Mucosa of descending colon (tissue), 3 donors: ENCODE results near the gene ANKRD1. TPM values are rescaled to one million over a fixed set of nuclear protein-coding genes. Genes with fewer than 3 reads are reported as not detected.
"Not testable (repeated sequence)": the region's sequence is repeated elsewhere in the genome, so short reads cannot be mapped to it uniquely, and the experiment has no call there.

Experiments
- ATAC-seq: fragments of 200-7000 bp; cut with Tn5 transposase; one replicate; pipeline ENCODE4 v1.9.1; 2020; ENCODE audit warnings: mild to moderate bottlenecking, moderate library complexity
- DNase-seq, 3 donors: peaks; one replicate each; pipeline ENCODE4 v3.0.0-alpha.2; 2020
- H3K36me3 ChIP-seq: fragments of 200-600 bp; one replicate; pipeline ENCODE4 v1.8.0; 2021; ENCODE audit warnings: low read depth, mild to moderate bottlenecking
- H3K4me1 ChIP-seq: fragments of 200-600 bp; one replicate; pipeline ENCODE4 v1.8.0; 2021; ENCODE audit warnings: low read depth, mild to moderate bottlenecking
- H3K4me3 ChIP-seq: fragments of 200-600 bp; one replicate; pipeline ENCODE4 v1.8.0; 2021; ENCODE audit warnings: mild to moderate bottlenecking
- H3K9me3 ChIP-seq: fragments of 200-600 bp; one replicate; pipeline ENCODE4 v1.8.0; 2021; ENCODE audit warnings: mild to moderate bottlenecking
- intact Hi-C, 2 donors: fragments of 100-400 bp; cut with DNase I in 1 of 2; cut with micrococcal nuclease in 1 of 2; formaldehyde crosslinking; loops; one replicate each; pipeline versions ENCODE4 v1.11.0 to v1.11.1; 2022; cut with DNase I, micrococcal nuclease
- total RNA-seq, 3 donors: library from RNA; stranded (reverse); fragmentation: NEBNext Ultra II Directional in 2 of 3; extraction: Animal tissue kit (Norgen Biotek cat#: 25700) in 2 of 3; gene quantifications; one replicate each; pipeline versions ENCODE4 v1.2.1 to v1.2.4, GENCODE V29; 2021 to 2023
- TF ChIP-seq, protein P1 (sequence below): fragments of 200-600 bp; IDR thresholded peaks from one replicate; pipeline ENCODE4 v1.8.0; 2022; ENCODE audit warnings: antibody characterized with exemption, mild to moderate bottlenecking
- donor health status: DM: no; HTN: no; CAD: no; lungs with moderate emphysema.
- donor health status: DM: no; HTN: no; CAD: no.
- donor health status: DM: no; HTN: yes; CAD: no.

The ANKRD1 gene
- total RNA-seq, 3 donors from 2014 or later, result 0.23 to 1.7 TPM; not detected in 1

DNA sequence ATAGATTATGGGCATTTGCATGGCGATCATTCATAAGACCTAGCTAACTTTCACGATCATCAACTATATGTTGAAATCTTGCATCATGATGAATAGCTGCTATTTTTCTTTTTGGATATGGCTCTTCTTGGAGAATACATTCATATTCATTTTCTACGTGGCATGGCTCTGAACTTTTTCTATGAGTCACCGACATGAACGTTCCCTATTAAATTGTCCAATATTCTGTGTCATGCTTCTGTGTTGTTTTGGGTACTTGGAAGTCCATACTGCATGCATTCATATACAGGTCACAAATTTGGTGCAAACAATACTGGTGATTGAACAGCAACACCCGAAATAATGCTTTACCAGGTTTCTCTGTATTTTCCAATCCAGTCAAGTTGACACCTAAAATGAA, 37.9 kb upstream of the ANKRD1 start:
- TF ChIP-seq, protein P1, sequence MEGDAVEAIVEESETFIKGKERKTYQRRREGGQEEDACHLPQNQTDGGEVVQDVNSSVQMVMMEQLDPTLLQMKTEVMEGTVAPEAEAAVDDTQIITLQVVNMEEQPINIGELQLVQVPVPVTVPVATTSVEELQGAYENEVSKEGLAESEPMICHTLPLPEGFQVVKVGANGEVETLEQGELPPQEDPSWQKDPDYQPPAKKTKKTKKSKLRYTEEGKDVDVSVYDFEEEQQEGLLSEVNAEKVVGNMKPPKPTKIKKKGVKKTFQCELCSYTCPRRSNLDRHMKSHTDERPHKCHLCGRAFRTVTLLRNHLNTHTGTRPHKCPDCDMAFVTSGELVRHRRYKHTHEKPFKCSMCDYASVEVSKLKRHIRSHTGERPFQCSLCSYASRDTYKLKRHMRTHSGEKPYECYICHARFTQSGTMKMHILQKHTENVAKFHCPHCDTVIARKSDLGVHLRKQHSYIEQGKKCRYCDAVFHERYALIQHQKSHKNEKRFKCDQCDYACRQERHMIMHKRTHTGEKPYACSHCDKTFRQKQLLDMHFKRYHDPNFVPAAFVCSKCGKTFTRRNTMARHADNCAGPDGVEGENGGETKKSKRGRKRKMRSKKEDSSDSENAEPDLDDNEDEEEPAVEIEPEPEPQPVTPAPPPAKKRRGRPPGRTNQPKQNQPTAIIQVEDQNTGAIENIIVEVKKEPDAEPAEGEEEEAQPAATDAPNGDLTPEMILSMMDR, result no peak
- no peak for ATAC-seq
- Histone ChIP-seq H3K9me3 (no peaks in the 10 kb centered on the region), H3K36me3 (no peaks in the 10 kb centered on the region), H3K4me3 (no peak overlapping the region), H3K4me1 (no peaks in the 10 kb centered on the region)
- intact Hi-C loops, result no loop called here
- no peak for DNase-seq

DNA sequence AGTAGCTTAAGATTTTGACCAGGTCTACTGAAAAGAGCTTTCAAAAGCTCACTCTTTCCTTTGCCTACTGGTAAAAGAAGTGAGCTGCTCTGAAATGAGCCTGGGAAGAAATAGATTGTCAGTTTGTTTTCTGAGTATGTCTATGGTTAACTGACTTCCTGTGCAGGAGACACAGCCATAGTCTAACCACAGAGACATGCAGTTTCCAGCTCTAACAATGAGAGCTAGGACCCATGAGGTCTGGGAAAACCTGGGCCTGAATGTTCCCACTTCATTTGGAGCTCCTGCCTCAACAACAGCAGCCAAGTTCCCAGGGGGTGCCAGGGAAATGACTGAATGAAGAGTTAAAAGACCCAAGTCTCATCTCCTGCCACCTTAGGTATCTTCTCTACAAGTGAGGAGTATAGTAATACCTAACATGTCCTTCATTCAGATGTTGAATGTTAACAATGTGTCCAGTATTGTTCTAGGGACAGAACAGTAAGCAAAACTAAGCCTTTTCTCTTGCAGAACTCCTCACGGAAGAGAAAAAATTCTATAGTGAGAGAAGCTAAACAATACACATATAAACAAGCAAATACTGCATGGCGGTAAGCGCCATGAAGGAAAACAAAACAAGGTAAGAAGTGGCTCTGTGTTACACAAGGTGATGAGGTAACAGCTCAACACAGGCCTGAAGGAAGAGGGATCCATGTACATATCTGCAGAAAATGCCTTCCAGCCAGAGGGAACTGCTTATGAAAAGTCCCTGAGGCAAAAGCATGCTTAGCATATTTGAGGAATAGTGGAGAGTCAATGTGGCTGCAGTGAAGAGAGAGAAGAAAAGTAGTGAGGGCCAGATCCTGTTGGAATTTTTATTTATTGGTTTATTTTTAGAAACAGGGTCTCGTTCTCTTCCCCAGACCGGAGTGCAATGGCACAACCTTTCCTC, 26.4 kb upstream of the ANKRD1 start:
- TF ChIP-seq, protein P1, result no peak
- DNase-seq, result no peak
- ATAC-seq, result no peak
- H3K36me3 ChIP-seq, result no peaks in the 10 kb centered on the region
- no peaks in the 10 kb centered on the region for H3K4me1 ChIP-seq
- no peaks in the 10 kb centered on the region for H3K9me3 ChIP-seq
- H3K4me3 ChIP-seq, result no peak overlapping the region
- intact Hi-C loops, result no loop called here

DNA sequence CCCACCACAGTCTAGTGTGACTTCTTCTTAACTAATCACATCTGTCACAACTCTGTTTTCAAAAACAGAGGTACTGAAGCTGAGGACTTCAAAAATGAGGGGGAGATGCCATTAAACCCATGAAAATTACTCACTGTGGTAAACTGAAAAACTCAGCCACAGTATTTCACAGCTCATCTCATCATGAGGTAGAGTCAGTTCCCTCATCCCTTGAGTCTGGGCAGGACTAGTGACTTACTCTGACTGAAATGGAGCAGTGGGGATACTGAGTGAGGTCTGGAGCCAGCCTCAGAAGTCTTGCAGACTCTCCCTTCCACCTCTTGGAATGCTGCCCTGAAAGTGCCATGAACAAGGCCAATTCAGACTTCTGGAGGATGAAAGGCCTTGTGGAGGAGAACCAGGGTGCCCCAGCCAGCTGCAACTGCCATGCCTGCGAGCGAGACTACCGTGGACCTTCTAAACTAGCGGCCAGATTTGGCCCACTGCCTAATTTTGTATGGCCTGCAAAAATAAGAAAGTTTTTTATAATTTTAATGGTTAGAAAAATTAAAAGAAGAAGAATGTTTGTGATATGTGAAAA, 24.7 kb upstream of the ANKRD1 start:
- TF ChIP-seq, protein P1, result no peak
- H3K36me3 ChIP-seq, result no peaks in the 10 kb centered on the region
- intact Hi-C loops, result no loop called here
- no peak overlapping the region for H3K4me3 ChIP-seq
- H3K9me3 ChIP-seq, result no peaks in the 10 kb centered on the region
- DNase-seq (no peak), ATAC-seq (no peak)
- H3K4me1 ChIP-seq, result no peaks in the 10 kb centered on the region

DNA sequence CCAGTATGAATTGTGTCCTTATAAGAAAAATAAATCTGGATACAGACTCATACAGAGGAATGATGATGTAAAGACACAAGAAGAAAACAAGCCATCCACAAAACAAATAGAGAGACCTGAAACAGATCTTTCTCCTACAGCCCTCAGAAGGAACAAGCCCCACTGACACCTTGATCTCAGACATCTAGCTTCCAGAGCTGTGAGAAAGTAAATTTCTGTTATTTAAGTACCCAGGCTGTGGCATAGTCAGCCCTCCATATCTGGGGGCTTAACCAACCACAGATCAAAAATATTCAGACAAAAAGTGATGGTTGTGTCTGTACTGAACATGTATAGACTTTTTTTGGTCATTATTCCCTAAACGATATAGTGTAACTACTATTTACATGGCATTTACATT, 23.9 kb upstream of the ANKRD1 start:
- Histone ChIP-seq H3K4me3 (no peak overlapping the region), H3K9me3 (no peaks in the 10 kb centered on the region), H3K36me3 (no peaks in the 10 kb centered on the region), H3K4me1 (no peaks in the 10 kb centered on the region)
- TF ChIP-seq, protein P1, result no peak
- DNase-seq (no peak), ATAC-seq (no peak)
- intact Hi-C loops, result no loop called here

DNA sequence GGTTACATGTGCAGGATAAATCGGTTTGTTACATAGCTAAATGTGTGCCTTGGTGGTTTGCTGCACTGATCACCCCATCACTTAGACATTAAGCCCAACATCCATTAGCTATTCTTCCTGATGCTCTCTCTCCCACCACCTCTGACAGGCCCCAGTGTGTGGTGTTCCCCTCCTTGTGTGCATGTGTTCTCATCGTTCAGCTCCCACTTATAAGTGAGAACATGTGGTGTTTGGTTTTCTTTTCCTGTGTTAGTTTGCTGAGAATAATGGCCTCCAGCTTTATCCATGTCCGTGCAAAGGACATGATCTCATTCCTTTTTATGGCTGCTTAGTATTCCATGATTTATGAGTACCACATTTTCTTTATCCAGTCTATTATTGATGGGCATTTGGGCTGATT, 22.1 kb upstream of the ANKRD1 start:
- DNase-seq, result not testable (repeated sequence)

DNA sequence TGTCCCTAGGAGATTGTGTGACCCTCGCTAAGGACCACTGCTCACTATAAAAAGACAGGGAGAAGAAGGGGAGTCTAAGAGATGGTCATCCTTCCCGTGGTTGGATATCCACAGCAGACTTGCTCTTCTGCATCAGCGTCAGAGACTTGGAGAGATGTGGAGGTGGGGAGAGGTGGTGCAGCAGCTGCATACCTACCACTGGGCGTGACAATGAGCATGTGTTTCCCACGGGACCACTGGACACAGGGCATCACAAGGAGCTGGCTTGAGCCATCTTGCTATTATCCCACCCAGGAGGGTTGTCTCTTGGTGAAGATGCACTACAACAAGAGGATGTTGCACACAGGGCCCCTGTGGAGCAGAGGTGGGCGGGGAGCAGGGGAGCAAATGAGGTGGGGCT, 18.8 kb upstream of the ANKRD1 start:
- Histone ChIP-seq H3K4me3 (no peak overlapping the region), H3K9me3 (no peaks in the 10 kb centered on the region), H3K4me1 (no peaks in the 10 kb centered on the region), H3K36me3 (no peaks in the 10 kb centered on the region)
- ATAC-seq (no peak), DNase-seq (no peak)
- intact Hi-C loops, result no loop called here
- TF ChIP-seq, protein P1, result no peak

More for the DNA sequence above, 22.1 kb upstream of the ANKRD1 start:
- intact Hi-C loops, H3K4me3 ChIP-seq, H3K4me1 ChIP-seq, H3K36me3 ChIP-seq, H3K9me3 ChIP-seq, ATAC-seq: not testable (repeated sequence)
